HG02938 (cell line): Measurements from ENCODE around the gene FCHO2.
"Not testable (repeated sequence)": the region's sequence is repeated elsewhere in the genome, so short reads cannot be mapped to it uniquely, and the experiment has no call there.

Experiments used
- ATAC-seq: cut with Tn5 transposase; IDR thresholded peaks from one replicate; pipeline ENCODE4 v1.9.1; 2021; ENCODE audit warnings: mild to moderate bottlenecking, moderate library complexity; ENCODE audit not compliant: unreplicated experiment

Gene FCHO2

GRCh38 chr5:72955768-72956323, at the start of gene FCHO2:
FCHO2 (plus strand) TSS chr5:72956041; CDS start chr5:72956097, 56 bp downstream.
- ATAC-seq, result peak; percentile 85

GRCh38 chr5:72906806-72907205, 49.0 kb upstream of the FCHO2 start:
- no peak for ATAC-seq

GRCh38 chr5:72908664-72909063, 47.2 kb upstream of the FCHO2 start:
- ATAC-seq, result no peak

- ATAC-seq, result no peak
These were observed 38.5 kb upstream of the FCHO2 start for GRCh38 chr5:72917371-72917776.

GRCh38 chr5:72920690-72921502, 34.9 kb upstream of the FCHO2 start:
- no peak for ATAC-seq

GRCh38 chr5:72921886-72922285, 34.0 kb upstream of the FCHO2 start:
- ATAC-seq, result no peak

- no peak for ATAC-seq
These were observed 33.4 kb upstream of the FCHO2 start for GRCh38 chr5:72922422-72922821.

- ATAC-seq, result no peak
These were observed 30.4 kb upstream of the FCHO2 start for GRCh38 chr5:72925336-72926010.

GRCh38 chr5:72932686-72933085, 23.2 kb upstream of the FCHO2 start:
- not testable (repeated sequence) for ATAC-seq

GRCh38 chr5:72934953-72935725, 20.7 kb upstream of the FCHO2 start:
- ATAC-seq, result not testable (repeated sequence)

GRCh38 chr5:72936893-72937292, 18.9 kb upstream of the FCHO2 start:
- ATAC-seq, result no peak

- no peak for ATAC-seq
These were observed 18.3 kb upstream of the FCHO2 start for GRCh38 chr5:72937517-72938061.

GRCh38 chr5:72938206-72938605, 17.6 kb upstream of the FCHO2 start:
- ATAC-seq, result no peak

GRCh38 chr5:72940082-72940481, 15.8 kb upstream of the FCHO2 start:
- ATAC-seq, result no peak

- no peak for ATAC-seq
These were observed 12.5 kb upstream of the FCHO2 start for GRCh38 chr5:72943307-72943706.

- no peak for ATAC-seq
These were observed 8.3 kb upstream of the FCHO2 start for GRCh38 chr5:72947498-72947897.

- ATAC-seq, result no peak
These were observed 6.4 kb upstream of the FCHO2 start for GRCh38 chr5:72949481-72949880.

GRCh38 chr5:72951671-72952468, 4.0 kb upstream of the FCHO2 start:
- ATAC-seq, result no peak

- no peak for ATAC-seq
These were observed 1.5 kb upstream of the FCHO2 start for GRCh38 chr5:72954389-72954788.

GRCh38 chr5:72955143-72955767, 586 bp upstream of the FCHO2 start:
- peak; percentile 49 for ATAC-seq
